ENCODE data around the gene FDX1.

Gene FDX1

DNA sequence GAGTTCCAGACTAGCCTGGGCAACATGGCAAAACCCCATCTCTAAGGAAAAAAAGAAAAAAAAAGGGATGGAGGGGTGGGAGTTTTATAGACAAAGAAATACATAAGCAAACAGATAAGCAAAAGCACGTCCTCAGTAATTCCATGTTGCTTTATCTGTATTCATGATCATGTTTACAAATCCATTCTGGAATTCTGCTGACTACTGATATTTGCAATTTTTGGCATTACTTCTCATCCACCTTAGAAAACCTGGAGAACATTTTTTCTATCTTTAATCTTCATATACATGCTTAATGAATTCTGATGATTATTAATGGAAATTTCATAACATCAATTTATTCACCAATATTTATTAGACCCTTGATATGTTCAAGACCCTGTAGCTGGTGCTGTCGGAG lies 1.7 kb upstream of the FDX1 start:
- no peak overlapping the region for H3K4me3 ChIP-seq (ENCODE audit: low read depth, low read length)
- DNase-seq (ENCODE audit: low read depth): no peak
- TF ChIP-seq, protein P1, sequence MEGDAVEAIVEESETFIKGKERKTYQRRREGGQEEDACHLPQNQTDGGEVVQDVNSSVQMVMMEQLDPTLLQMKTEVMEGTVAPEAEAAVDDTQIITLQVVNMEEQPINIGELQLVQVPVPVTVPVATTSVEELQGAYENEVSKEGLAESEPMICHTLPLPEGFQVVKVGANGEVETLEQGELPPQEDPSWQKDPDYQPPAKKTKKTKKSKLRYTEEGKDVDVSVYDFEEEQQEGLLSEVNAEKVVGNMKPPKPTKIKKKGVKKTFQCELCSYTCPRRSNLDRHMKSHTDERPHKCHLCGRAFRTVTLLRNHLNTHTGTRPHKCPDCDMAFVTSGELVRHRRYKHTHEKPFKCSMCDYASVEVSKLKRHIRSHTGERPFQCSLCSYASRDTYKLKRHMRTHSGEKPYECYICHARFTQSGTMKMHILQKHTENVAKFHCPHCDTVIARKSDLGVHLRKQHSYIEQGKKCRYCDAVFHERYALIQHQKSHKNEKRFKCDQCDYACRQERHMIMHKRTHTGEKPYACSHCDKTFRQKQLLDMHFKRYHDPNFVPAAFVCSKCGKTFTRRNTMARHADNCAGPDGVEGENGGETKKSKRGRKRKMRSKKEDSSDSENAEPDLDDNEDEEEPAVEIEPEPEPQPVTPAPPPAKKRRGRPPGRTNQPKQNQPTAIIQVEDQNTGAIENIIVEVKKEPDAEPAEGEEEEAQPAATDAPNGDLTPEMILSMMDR (conservative IDR thresholded peaks at IDR 0.05; ENCODE audit: low read depth, low read length): no peak

- TF ChIP-seq, protein P1 (conservative IDR thresholded peaks at IDR 0.05; ENCODE audit: low read depth, low read length): no peak
- DNase-seq (ENCODE audit: low read depth): no peak
- H3K4me3 ChIP-seq (ENCODE audit: low read depth, low read length): peak overlapping the region; percentile 94
These were observed 605 bp upstream of the FDX1 start for GRCh38 chr11:110428956-110429730.

- TF ChIP-seq, protein P1 (conservative IDR thresholded peaks at IDR 0.05; ENCODE audit: low read depth, low read length): no peak
- peak; percentile 60 for DNase-seq (ENCODE audit: low read depth)
- peak overlapping the region; percentile 94 for H3K4me3 ChIP-seq (ENCODE audit: low read depth, low read length)
These were observed 711 bp downstream of the FDX1 start for GRCh38 chr11:110430267-110431050.

- TF ChIP-seq, protein P1 (conservative IDR thresholded peaks at IDR 0.05; ENCODE audit: low read depth, low read length): no peak
- peak overlapping the region; percentile 94 for H3K4me3 ChIP-seq (ENCODE audit: low read depth, low read length)
- DNase-seq (ENCODE audit: low read depth): peak; percentile 33
These were observed 1.4 kb downstream of the FDX1 start for GRCh38 chr11:110431051-110431672.

DNA sequence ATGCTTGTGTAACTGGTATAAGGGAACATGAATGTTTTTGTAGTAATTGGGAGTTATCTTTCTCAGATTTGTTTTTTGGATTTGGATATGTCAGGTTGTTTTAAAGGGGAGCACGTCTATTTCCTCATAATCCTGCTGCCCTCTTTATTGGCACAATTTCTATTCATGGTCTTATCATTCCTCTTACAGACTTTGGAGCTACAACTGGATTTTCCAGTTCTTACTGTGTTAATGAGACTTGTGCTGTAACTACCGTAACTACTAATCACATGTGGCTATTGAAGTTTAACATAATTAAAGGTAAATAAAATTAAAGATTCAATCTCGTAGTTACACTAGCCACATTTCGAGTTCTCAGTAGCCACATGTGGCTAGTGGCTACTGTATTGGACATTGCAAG lies 1.9 kb downstream of the FDX1 start:
- H3K4me3 ChIP-seq (ENCODE audit: low read depth, low read length): peak overlapping the region; percentile 94
- TF ChIP-seq, protein P1 (conservative IDR thresholded peaks at IDR 0.05; ENCODE audit: low read depth, low read length): no peak
- DNase-seq (ENCODE audit: low read depth): no peak

- H3K4me3 ChIP-seq (ENCODE audit: low read depth, low read length): peak overlapping the region; percentile 6
- TF ChIP-seq, protein P1 (conservative IDR thresholded peaks at IDR 0.05; ENCODE audit: low read depth, low read length): peak; percentile 24
- peak; percentile 70 for DNase-seq (ENCODE audit: low read depth)
These were observed 3.1 kb downstream of the FDX1 start for GRCh38 chr11:110432713-110433392.
